ENCODE results near the gene SYNM.

SYNM gene

GRCh38 chr15:99125061-99125891 lies 20.4 kb downstream of the SYNM start:
- DNase-seq, result no peak

GRCh38 chr15:99126131-99126588 lies 21.3 kb downstream of the SYNM start:
- DNase-seq, result no peak

GRCh38 chr15:99126930-99127329 lies 22.1 kb downstream of the SYNM start:
- DNase-seq, result no peak

GRCh38 chr15:99127773-99128172 lies 22.9 kb downstream of the SYNM start:
- DNase-seq, result no peak

GRCh38 chr15:99128411-99128810 lies 23.5 kb downstream of the SYNM start:
- DNase-seq, result no peak

GRCh38 chr15:99129644-99130043 lies 24.8 kb downstream of the SYNM start:
- DNase-seq, result no peak

- DNase-seq, result no peak
Observed at GRCh38 chr15:99130314-99130713, 25.4 kb downstream of the SYNM start.

GRCh38 chr15:99130765-99131440 lies 26.0 kb downstream of the SYNM start:
- DNase-seq, result no peak

GRCh38 chr15:99131441-99132023 lies 26.7 kb downstream of the SYNM start:
- no peak for DNase-seq

GRCh38 chr15:99132122-99132521 lies 27.2 kb downstream of the SYNM start:
- no peak for DNase-seq

- no peak for DNase-seq
Observed at GRCh38 chr15:99132634-99133287, 27.9 kb downstream of the SYNM start.

GRCh38 chr15:99134317-99134821 lies 29.5 kb downstream of the SYNM start:
- DNase-seq, result no peak

- no peak for DNase-seq
Observed at GRCh38 chr15:99135194-99135593, 30.3 kb downstream of the SYNM start.

- DNase-seq, result no peak
Observed at GRCh38 chr15:99137111-99137546, 32.2 kb downstream of the SYNM start.

GRCh38 chr15:99137877-99138276 lies 33.0 kb downstream of the SYNM start:
- no peak for DNase-seq

GRCh38 chr15:99138491-99138982 lies 33.7 kb downstream of the SYNM start:
- DNase-seq, result no peak

- no peak for DNase-seq
Observed at GRCh38 chr15:99139276-99139675, 34.4 kb downstream of the SYNM start.

GRCh38 chr15:99140590-99140989 lies 35.7 kb downstream of the SYNM start:
- no peak for DNase-seq

GRCh38 chr15:99141943-99142342 lies 37.1 kb downstream of the SYNM start:
- DNase-seq, result no peak

- no peak for DNase-seq
Observed at GRCh38 chr15:99142562-99142961, 37.7 kb downstream of the SYNM start.

GRCh38 chr15:99143242-99143641 lies 38.4 kb downstream of the SYNM start:
- DNase-seq, result no peak

GRCh38 chr15:99143655-99144610 lies 39.1 kb downstream of the SYNM start:
- DNase-seq, result no peak
